Smooth muscle cell (in vitro differentiated cells): ENCODE results near the gene ICAM5. TPM values are rescaled to one million over a fixed set of nuclear protein-coding genes. Genes with fewer than 3 reads are reported as not detected.

Experiments used
- DNase-seq: peaks from one replicate; lab custom pipeline; 2025; ENCODE audit not compliant: unreplicated experiment; lab: John Stamatoyannopoulos, UW
- H2AFZ ChIP-seq: fragments of 200-600 bp; sonication (generic); 2 replicates; pipeline ENCODE4 v1.6.0; 2016; ENCODE audit warnings: antibody characterized with exemption, low read depth, mild to moderate bottlenecking
- H3F3A ChIP-seq: fragments of 200-600 bp; sonication (generic); 2 replicates; pipeline ENCODE4 v1.6.0; 2017; ENCODE audit warnings: antibody characterized with exemption, low read depth
- H3K27ac ChIP-seq: fragments of 200-600 bp; sonication (generic); 2 replicates; pipeline ENCODE4 v1.5.1; 2016; ENCODE audit warnings: low read depth, mild to moderate bottlenecking
- H3K27me3 ChIP-seq: fragments of 200-600 bp; sonication (generic); 2 replicates; pipeline ENCODE4 v1.6.1; 2016; ENCODE audit warnings: low read depth, mild to moderate bottlenecking
- H3K36me3 ChIP-seq: fragments of 200-600 bp; sonication (generic); 2 replicates; pipeline ENCODE4 v1.5.1; 2016; ENCODE audit warnings: low read depth
- H3K4me1 ChIP-seq: fragments of 200-600 bp; sonication (generic); 2 replicates; pipeline ENCODE4 v1.5.1; 2016; ENCODE audit warnings: low read depth
- H3K4me2 ChIP-seq: fragments of 200-600 bp; sonication (generic); 2 replicates; pipeline ENCODE4 v1.6.0; 2016; ENCODE audit warnings: mild to moderate bottlenecking
- H3K4me3 ChIP-seq: fragments of 200-600 bp; sonication (generic); 2 replicates; pipeline ENCODE4 v1.5.1; 2016; ENCODE audit warnings: mild to moderate bottlenecking
- H3K79me2 ChIP-seq: fragments of 200-600 bp; sonication (generic); 2 replicates; pipeline ENCODE4 v1.6.0; 2016; ENCODE audit warnings: low read depth, mild to moderate bottlenecking
- H3K9ac ChIP-seq: fragments of 200-600 bp; sonication (generic); 2 replicates; pipeline ENCODE4 v1.6.0; 2016; ENCODE audit warnings: low read depth
- H3K9me3 ChIP-seq: fragments of 200-600 bp; sonication (generic); replicated peaks from 2 replicates; pipeline ENCODE4 v1.5.1; 2016; ENCODE audit warnings: low read depth
- H4K20me1 ChIP-seq: fragments of 200-600 bp; sonication (generic); 2 replicates; pipeline ENCODE4 v1.6.0; 2016; ENCODE audit warnings: low read depth
- WGBS: methylation state at CpG from one replicate; pipeline ENCODE4 v1.1.7; 2016; ENCODE audit warnings: low lambda C conversion rate; 5-methylcytosine and 5-hydroxymethylcytosine counted together
- polyA plus RNA-seq: library from polyadenylated mRNA; unstranded; fragments of >200 nt; fragmentation: Nextera tagmentation; extraction: Ambion mirVana; gene quantifications from 2 replicates; pipeline ENCODE4 v1.2.1, GENCODE V29; 2016
- small RNA-seq: library from RNA; depleted of rRNA; stranded (forward); fragments of <200 nt; gene quantifications from one replicate; pipeline ENCODE3, GENCODE V24; 2014
- total RNA-seq: library from RNA; depleted of rRNA; stranded (reverse); fragments of >200 nt; gene quantifications from 2 replicates; pipeline ENCODE4 v1.2.3, GENCODE V29; 2014
- TF ChIP-seq, protein P1 (sequence below): fragments of 200-600 bp; sonication (generic); IDR thresholded peaks from 2 replicates; pipeline ENCODE4 v1.5.1; 2017; ENCODE audit warnings: borderline replicate concordance, mild to moderate bottlenecking, antibody characterized with exemption; ENCODE audit not compliant: insufficient read depth, poor library complexity, severe bottlenecking

ICAM5 gene
- total and polyA plus RNA-seq, 2 experiments from 2014 or later, result 4.0 to 4.4 TPM

DNA sequence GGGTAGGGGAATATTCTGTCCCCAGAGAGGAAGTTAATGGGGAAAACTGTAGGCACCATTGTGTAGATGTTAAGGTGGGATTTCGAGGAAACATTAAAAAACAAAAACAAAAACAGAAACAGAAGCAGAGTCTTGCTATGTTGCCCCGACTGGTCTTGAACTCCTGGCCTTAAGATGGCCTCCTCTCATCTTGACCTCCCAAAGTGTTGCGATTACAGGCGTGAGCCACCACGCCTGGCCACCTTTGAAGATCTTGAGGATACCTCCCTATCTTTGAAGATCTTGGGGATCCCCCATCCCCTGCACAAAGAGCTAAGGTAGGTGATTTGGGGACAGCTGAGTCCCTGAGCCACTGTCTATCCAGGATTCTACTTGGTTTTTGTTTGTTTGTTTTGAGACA is 50.2 kb downstream of the ICAM5 start:
- Histone ChIP-seq H3K27me3 (no peaks in the 10 kb centered on the region), H3F3A (no peaks in the 10 kb centered on the region), H3K36me3 (no peaks in the 10 kb centered on the region), H3K4me1 (no peaks in the 10 kb centered on the region), H4K20me1 (no peaks in the 10 kb centered on the region), H3K79me2 (no peaks in the 10 kb centered on the region), H3K4me2 (no peak overlapping the region), H3K9ac (no peak overlapping the region), H3K27ac (no peak overlapping the region), H3K4me3 (no peak overlapping the region), H2AFZ (no peak overlapping the region), H3K9me3 (no peaks in the 10 kb centered on the region)
- 91% methylated on average over 5 of the region's 5 CpGs for WGBS
- DNase-seq, result no peak
- TF ChIP-seq, protein P1, sequence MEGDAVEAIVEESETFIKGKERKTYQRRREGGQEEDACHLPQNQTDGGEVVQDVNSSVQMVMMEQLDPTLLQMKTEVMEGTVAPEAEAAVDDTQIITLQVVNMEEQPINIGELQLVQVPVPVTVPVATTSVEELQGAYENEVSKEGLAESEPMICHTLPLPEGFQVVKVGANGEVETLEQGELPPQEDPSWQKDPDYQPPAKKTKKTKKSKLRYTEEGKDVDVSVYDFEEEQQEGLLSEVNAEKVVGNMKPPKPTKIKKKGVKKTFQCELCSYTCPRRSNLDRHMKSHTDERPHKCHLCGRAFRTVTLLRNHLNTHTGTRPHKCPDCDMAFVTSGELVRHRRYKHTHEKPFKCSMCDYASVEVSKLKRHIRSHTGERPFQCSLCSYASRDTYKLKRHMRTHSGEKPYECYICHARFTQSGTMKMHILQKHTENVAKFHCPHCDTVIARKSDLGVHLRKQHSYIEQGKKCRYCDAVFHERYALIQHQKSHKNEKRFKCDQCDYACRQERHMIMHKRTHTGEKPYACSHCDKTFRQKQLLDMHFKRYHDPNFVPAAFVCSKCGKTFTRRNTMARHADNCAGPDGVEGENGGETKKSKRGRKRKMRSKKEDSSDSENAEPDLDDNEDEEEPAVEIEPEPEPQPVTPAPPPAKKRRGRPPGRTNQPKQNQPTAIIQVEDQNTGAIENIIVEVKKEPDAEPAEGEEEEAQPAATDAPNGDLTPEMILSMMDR, result no peak

GRCh38 chr19:10343495-10343894 is 53.7 kb downstream of the ICAM5 start:
- H3F3A ChIP-seq, result no peaks in the 10 kb centered on the region

GRCh38 chr19:10344780-10345179 is 55.0 kb downstream of the ICAM5 start:
- no peaks in the 10 kb centered on the region for H3K4me1 ChIP-seq
- no peak for DNase-seq
- H3K27me3 ChIP-seq, result no peaks in the 10 kb centered on the region
- no peaks in the 10 kb centered on the region for H3K36me3 ChIP-seq
- H2AFZ ChIP-seq, result no peak overlapping the region
- no peak overlapping the region for H3K9ac ChIP-seq
- H3K4me3 ChIP-seq, result no peak overlapping the region
- no peaks in the 10 kb centered on the region for H4K20me1 ChIP-seq
- H3K4me2 ChIP-seq, result no peak overlapping the region
- H3K27ac ChIP-seq, result no peak overlapping the region
- no peaks in the 10 kb centered on the region for H3F3A ChIP-seq
- TF ChIP-seq, protein P1, result no peak
- WGBS, result 81% methylated on average over 10 of the region's 10 CpGs
- no peaks in the 10 kb centered on the region for H3K9me3 ChIP-seq
- H3K79me2 ChIP-seq, result no peaks in the 10 kb centered on the region

More at GRCh38 chr19:10343495-10343894, 53.7 kb downstream of the ICAM5 start:
- no peak overlapping the region for H3K4me2 ChIP-seq
- no peak for DNase-seq
- H3K4me1 ChIP-seq, result no peaks in the 10 kb centered on the region
- no peak overlapping the region for H3K9ac ChIP-seq
- no peaks in the 10 kb centered on the region for H4K20me1 ChIP-seq
- no peak overlapping the region for H3K27ac ChIP-seq
- no peaks in the 10 kb centered on the region for H3K79me2 ChIP-seq
- TF ChIP-seq, protein P1, result no peak
- H3K4me3 ChIP-seq, result no peak overlapping the region
- H3K9me3 ChIP-seq, result no peaks in the 10 kb centered on the region
- no peaks in the 10 kb centered on the region for H3K36me3 ChIP-seq
- H3K27me3 ChIP-seq, result no peaks in the 10 kb centered on the region
- WGBS, result 77% methylated on average over 2 of the region's 2 CpGs
- no peak overlapping the region for H2AFZ ChIP-seq

Small RNA genes within 50 kb of the gene (small RNA-seq; reads per million reads assigned to genes)
- gene AC011511.1 (not detected), gene AC011511.4 (not detected)

Other genes with a start within 250 kb of the ICAM5 start
- 13.7 and 15.6 TPM in 2 replicates for gene SHFL, start 203.6 kb upstream of the ICAM5 start, total RNA-seq
- 22.6 and 28.7 TPM in 2 replicates for gene SHFL, start 203.6 kb upstream of the ICAM5 start, polyA plus RNA-seq
- 3.5 and 5.5 TPM in 2 replicates for gene ANGPTL6, start 187.3 kb upstream of the ICAM5 start, total RNA-seq
- 7.2 and 8.6 TPM in 2 replicates for gene ANGPTL6, start 187.3 kb upstream of the ICAM5 start, polyA plus RNA-seq
- 9.7 and 11.1 TPM in 2 replicates for gene PPAN, start 183.6 kb upstream of the ICAM5 start, total RNA-seq
- gene PPAN, start 183.6 kb upstream of the ICAM5 start, polyA plus RNA-seq, result 22.6 and 25.6 TPM in 2 replicates
- 1.5 and 2.0 TPM in 2 replicates for gene P2RY11, start 178.3 kb upstream of the ICAM5 start, total RNA-seq
- 3.8 and 9.7 TPM in 2 replicates for gene P2RY11, start 178.3 kb upstream of the ICAM5 start, polyA plus RNA-seq
- 138 and 164 TPM in 2 replicates for gene EIF3G, start 170.1 kb upstream of the ICAM5 start, total RNA-seq
- gene EIF3G, start 170.1 kb upstream of the ICAM5 start, polyA plus RNA-seq, result 185 and 196 TPM in 2 replicates
- 37.6 and 39.5 TPM in 2 replicates for gene DNMT1, start 95.0 kb upstream of the ICAM5 start, total RNA-seq
- 56.7 and 78.4 TPM in 2 replicates for gene DNMT1, start 95.0 kb upstream of the ICAM5 start, polyA plus RNA-seq
- gene S1PR2, start 58.6 kb upstream of the ICAM5 start, total RNA-seq, result 6.4 and 9.8 TPM in 2 replicates
- 6.5 and 7.4 TPM in 2 replicates for gene S1PR2, start 58.6 kb upstream of the ICAM5 start, polyA plus RNA-seq
- 36.4 and 47.8 TPM in 2 replicates for gene MRPL4, start 37.7 kb upstream of the ICAM5 start, total RNA-seq
- gene MRPL4, start 37.7 kb upstream of the ICAM5 start, polyA plus RNA-seq, result 63.5 and 72.1 TPM in 2 replicates
- 4.6 and 10.4 TPM in 2 replicates for gene ICAM1, start 18.8 kb upstream of the ICAM5 start, total RNA-seq
- gene ICAM1, start 18.8 kb upstream of the ICAM5 start, polyA plus RNA-seq, result 9.2 and 9.7 TPM in 2 replicates
- 0.90 and 1.9 TPM in 2 replicates for gene ICAM4, start 3.0 kb upstream of the ICAM5 start, total RNA-seq
- gene ICAM4, start 3.0 kb upstream of the ICAM5 start, polyA plus RNA-seq, result 2.2 and 3.4 TPM in 2 replicates
- 2.9 TPM in 1 of 2 replicates, not detected in the other for gene ZGLP1, start 19.9 kb downstream of the ICAM5 start, total RNA-seq
- gene ZGLP1, start 19.9 kb downstream of the ICAM5 start, polyA plus RNA-seq, result 4.8 and 6.1 TPM in 2 replicates
- 7.6 and 15.3 TPM in 2 replicates for gene FDX2, start 26.1 kb downstream of the ICAM5 start, total RNA-seq
- 39.1 and 46.0 TPM in 2 replicates for gene FDX2, start 26.1 kb downstream of the ICAM5 start, polyA plus RNA-seq
- 8.3 and 18.3 TPM in 2 replicates for gene RAVER1, start 43.6 kb downstream of the ICAM5 start, total RNA-seq
- gene RAVER1, start 43.6 kb downstream of the ICAM5 start, polyA plus RNA-seq, result 35.5 and 43.0 TPM in 2 replicates
- gene ICAM3, start 49.7 kb downstream of the ICAM5 start, total RNA-seq, result 4.5 and 6.5 TPM in 2 replicates
- 29.3 and 31.3 TPM in 2 replicates for gene ICAM3, start 49.7 kb downstream of the ICAM5 start, polyA plus RNA-seq
- gene TYK2, start 90.6 kb downstream of the ICAM5 start, total RNA-seq, result 52.5 and 53.1 TPM in 2 replicates
- 90.8 and 98.4 TPM in 2 replicates for gene TYK2, start 90.6 kb downstream of the ICAM5 start, polyA plus RNA-seq
- gene CDC37, start 113.6 kb downstream of the ICAM5 start, total RNA-seq, result 98.4 and 103 TPM in 2 replicates
- 186 and 198 TPM in 2 replicates for gene CDC37, start 113.6 kb downstream of the ICAM5 start, polyA plus RNA-seq
- gene PDE4A, start 130.6 kb downstream of the ICAM5 start, total RNA-seq, result 2.7 and 3.3 TPM in 2 replicates
- gene PDE4A, start 130.6 kb downstream of the ICAM5 start, polyA plus RNA-seq, result 12.3 and 16.4 TPM in 2 replicates
- gene KEAP1, start 213.4 kb downstream of the ICAM5 start, total RNA-seq, result 24.9 and 39.3 TPM in 2 replicates
- gene KEAP1, start 213.4 kb downstream of the ICAM5 start, polyA plus RNA-seq, result 53.1 and 60.4 TPM in 2 replicates
- gene S1PR5, start 227.5 kb downstream of the ICAM5 start, total RNA-seq, result 5.3 and 6.3 TPM in 2 replicates
- gene S1PR5, start 227.5 kb downstream of the ICAM5 start, polyA plus RNA-seq, result 6.8 and 9.0 TPM in 2 replicates